ENCODE data around the gene ABCA4. TPM values are rescaled to one million over a fixed set of nuclear protein-coding genes. Genes with fewer than 3 reads are reported as not detected.

The ABCA4 gene
- total and polyA plus RNA-seq, 2 donors (not counting 3 experiments of a cell fraction or from before 2014, with no cell fraction given): 2.3 to 4.9 TPM

DNA sequence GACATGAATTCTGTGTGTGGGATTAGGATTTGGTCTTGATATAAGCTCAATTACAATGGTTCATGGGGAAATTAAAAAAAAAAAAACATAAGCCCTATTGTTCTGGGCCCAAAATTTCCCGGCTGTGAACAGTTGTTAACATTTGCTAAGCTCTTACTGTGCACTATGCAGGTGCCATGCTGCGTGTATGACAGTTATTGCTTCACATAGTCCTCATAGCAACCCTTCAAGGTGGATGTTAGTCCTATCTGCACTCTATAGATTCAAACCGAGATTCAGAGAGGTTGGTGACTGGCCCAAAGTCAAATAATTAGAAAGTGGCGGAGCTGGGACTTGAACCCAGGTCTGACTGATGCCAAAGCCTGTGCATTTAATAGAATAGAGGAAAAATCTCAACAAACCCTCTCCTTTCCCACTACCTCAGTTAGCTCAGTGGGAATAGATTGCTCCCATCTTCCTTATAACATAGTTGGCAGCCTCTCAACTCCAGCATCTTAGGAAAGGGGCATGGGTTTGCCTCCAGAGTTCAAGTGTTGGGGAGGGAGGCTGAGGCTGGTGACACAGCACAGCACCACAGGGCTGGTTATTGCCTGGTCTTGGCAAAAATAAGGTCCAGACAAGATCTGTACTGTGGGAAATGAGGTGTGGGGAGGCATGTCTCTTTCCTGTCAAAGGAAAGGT, 156.7 kb downstream of the ABCA4 start:
- ChIA-PET POLR2A (interaction anchor here (0.6 kb wide), 1 partner anchor 58 kb away, joined by 4 read pairs; no protein-coding TSS in a partner anchor), CTCF (interaction anchor here (0.9 to 1.4 kb wide), 4 partner anchors 13 to 372 kb away, joined by 3 read pairs; no protein-coding TSS in a partner anchor)
- Histone ChIP-seq H3K27me3 (ENCODE audit: control insufficient read depth in 2 of 2, insufficient read depth in 2 of 2, low read length in 2 of 2) (peaks cover 5 to 15% of the 10 kb centered on the region in 2 experiments), H3K9ac (replicated peaks; ENCODE audit: extremely low read depth, insufficient read depth, low read length) (no peak overlapping the region), H3K4me1 (ENCODE audit: control insufficient read depth, extremely low read depth, insufficient read depth, low read length) (no peaks in the 10 kb centered on the region), H3K36me3 (ENCODE audit: control insufficient read depth in 2 of 2, extremely low read depth in 1 of 2, insufficient read depth in 2 of 2, low read length in 2 of 2) (no peaks in the 10 kb centered on the region), H3K4me2 (ENCODE audit: insufficient read depth, low read length) (no peak overlapping the region), H3K4me3 (replicated peaks in 1 of 3; ENCODE audit: insufficient read depth in 1 of 3, low read depth in 1 of 3, low read length in 3 of 3) (no peak overlapping the region), H3K79me2 (ENCODE audit: control insufficient read depth, insufficient read depth, low read length) (no peaks in the 10 kb centered on the region), H3K9me1 (replicated peaks; ENCODE audit: control insufficient read depth, extremely low read depth, insufficient read depth, low read length) (no peaks in the 10 kb centered on the region), H2AFZ (ENCODE audit: low read depth, low read length) (no peak overlapping the region), H3K9me3 (replicated peaks; ENCODE audit: control insufficient read depth, insufficient read depth, low read length) (no peaks in the 10 kb centered on the region), H3K27ac (ENCODE audit: insufficient read depth, low read depth, low read length) (no peak overlapping the region), H4K20me1 (replicated peaks; ENCODE audit: control insufficient read depth, extremely low read depth, insufficient read depth, low read length) (no peaks in the 10 kb centered on the region)
- no peak for DNase-seq (ENCODE audit: low read depth, low spot score)
- dilution Hi-C loops (cut with MboI; ENCODE audit: extremely low pct_ligation_motif_present, low sequenced_read_pairs): no loop called here
- TF ChIP-seq MAX (IDR thresholded peaks at IDR 0.05; ENCODE audit: insufficient read depth, insufficient read length): no peak
- intact Hi-C loops (cut with micrococcal nuclease): no loop called here
- FAIRE-seq: no peak
- BruUV-seq (replicated peaks): no TSS peak

DNA sequence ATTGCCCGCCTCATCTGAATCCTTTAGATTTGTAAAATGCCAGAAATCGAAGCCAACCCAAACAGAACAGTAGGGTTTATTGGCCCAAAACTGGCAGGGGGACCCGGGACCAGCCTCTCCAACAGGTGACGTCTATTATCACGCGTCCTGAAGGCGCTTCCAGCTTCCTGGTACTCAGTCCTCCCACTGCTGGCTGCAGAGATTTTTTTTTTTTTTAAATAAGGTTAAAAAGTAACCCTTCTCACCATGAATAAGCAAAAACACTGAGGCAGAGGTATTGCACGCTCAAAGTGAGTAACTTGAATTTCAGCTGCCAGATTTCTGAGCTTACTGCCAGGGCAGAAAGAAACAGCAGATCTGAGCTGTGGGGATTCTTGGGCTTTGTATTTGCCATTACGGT, 157.4 kb downstream of the ABCA4 start:
- TF ChIP-seq POLR2A (IDR thresholded peaks at IDR 0.05; ENCODE audit: low read depth, low read length) (no peak), JUN (IDR thresholded peaks at IDR 0.05; ENCODE audit: borderline replicate concordance, insufficient read depth, insufficient read length, low read depth) (no peak), GATA2 (IDR thresholded peaks at IDR 0.05; ENCODE audit: insufficient read depth, insufficient read length, low read depth, low read length) (no peak), POLR2AphosphoS5 (IDR thresholded peaks at IDR 0.05; ENCODE audit: insufficient read depth, low read depth, low read length) (no peak), MYC (IDR thresholded peaks at IDR 0.05; ENCODE audit: low read depth, low read length) (no peak), MAX (IDR thresholded peaks at IDR 0.05; ENCODE audit: insufficient read depth, insufficient read length) (no peak), EZH2 (IDR thresholded peaks at IDR 0.05; ENCODE audit: borderline replicate concordance, low read depth, low read length, severe bottlenecking) (no peak), FOS (IDR thresholded peaks at IDR 0.05; ENCODE audit: borderline replicate concordance, insufficient read depth, low read length) (no peak)
- TF ChIP-seq, protein P1, sequence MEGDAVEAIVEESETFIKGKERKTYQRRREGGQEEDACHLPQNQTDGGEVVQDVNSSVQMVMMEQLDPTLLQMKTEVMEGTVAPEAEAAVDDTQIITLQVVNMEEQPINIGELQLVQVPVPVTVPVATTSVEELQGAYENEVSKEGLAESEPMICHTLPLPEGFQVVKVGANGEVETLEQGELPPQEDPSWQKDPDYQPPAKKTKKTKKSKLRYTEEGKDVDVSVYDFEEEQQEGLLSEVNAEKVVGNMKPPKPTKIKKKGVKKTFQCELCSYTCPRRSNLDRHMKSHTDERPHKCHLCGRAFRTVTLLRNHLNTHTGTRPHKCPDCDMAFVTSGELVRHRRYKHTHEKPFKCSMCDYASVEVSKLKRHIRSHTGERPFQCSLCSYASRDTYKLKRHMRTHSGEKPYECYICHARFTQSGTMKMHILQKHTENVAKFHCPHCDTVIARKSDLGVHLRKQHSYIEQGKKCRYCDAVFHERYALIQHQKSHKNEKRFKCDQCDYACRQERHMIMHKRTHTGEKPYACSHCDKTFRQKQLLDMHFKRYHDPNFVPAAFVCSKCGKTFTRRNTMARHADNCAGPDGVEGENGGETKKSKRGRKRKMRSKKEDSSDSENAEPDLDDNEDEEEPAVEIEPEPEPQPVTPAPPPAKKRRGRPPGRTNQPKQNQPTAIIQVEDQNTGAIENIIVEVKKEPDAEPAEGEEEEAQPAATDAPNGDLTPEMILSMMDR (IDR thresholded peaks at IDR 0.05; ENCODE audit: extremely low read depth in 1 of 2, insufficient read depth in 1 of 2, low read depth in 1 of 2, low read length in 2 of 2): no peak
- Histone ChIP-seq H3K9ac (replicated peaks; ENCODE audit: extremely low read depth, insufficient read depth, low read length) (no peak overlapping the region), H3K36me3 (ENCODE audit: control insufficient read depth in 2 of 2, extremely low read depth in 1 of 2, insufficient read depth in 2 of 2, low read length in 2 of 2) (no peaks in the 10 kb centered on the region), H3K4me2 (ENCODE audit: insufficient read depth, low read length) (no peak overlapping the region), H3K4me1 (ENCODE audit: control insufficient read depth, extremely low read depth, insufficient read depth, low read length) (no peaks in the 10 kb centered on the region), H3K27me3 (ENCODE audit: control insufficient read depth in 2 of 2, insufficient read depth in 2 of 2, low read length in 2 of 2) (peaks cover 7 to 16% of the 10 kb centered on the region in 2 experiments), H3K9me3 (replicated peaks; ENCODE audit: control insufficient read depth, insufficient read depth, low read length) (no peaks in the 10 kb centered on the region), H3K9me1 (replicated peaks; ENCODE audit: control insufficient read depth, extremely low read depth, insufficient read depth, low read length) (no peaks in the 10 kb centered on the region), H2AFZ (ENCODE audit: low read depth, low read length) (no peak overlapping the region), H4K20me1 (replicated peaks; ENCODE audit: control insufficient read depth, extremely low read depth, insufficient read depth, low read length) (no peaks in the 10 kb centered on the region), H3K4me3 (replicated peaks in 1 of 3; ENCODE audit: insufficient read depth in 1 of 3, low read depth in 1 of 3, low read length in 3 of 3) (no peak overlapping the region), H3K79me2 (ENCODE audit: control insufficient read depth, insufficient read depth, low read length) (no peaks in the 10 kb centered on the region), H3K27ac (ENCODE audit: insufficient read depth, low read depth, low read length) (no peak overlapping the region)
- intact Hi-C loops (cut with micrococcal nuclease): no loop called here
- DNase-seq (ENCODE audit: low read depth, low spot score) (no peak), FAIRE-seq (no peak)
- BruUV-seq (replicated peaks): no TSS peak
- ChIA-PET POLR2A (interaction anchor here (0.6 kb wide), 1 partner anchor 58 kb away, joined by 4 read pairs; no protein-coding TSS in a partner anchor), CTCF (interaction anchor here (1.0 to 1.4 kb wide), 3 partner anchors 14 to 373 kb away, joined by 3 read pairs; no protein-coding TSS in a partner anchor)
- dilution Hi-C loops (cut with MboI; ENCODE audit: extremely low pct_ligation_motif_present, low sequenced_read_pairs): no loop called here

All from endothelial cell of umbilical vein (primary cell).